ENCODE data around the gene TREX2. TPM values are rescaled to one million over a fixed set of nuclear protein-coding genes. Genes with fewer than 3 reads are reported as not detected.

Gene TREX2
- total and polyA plus RNA-seq, 5 experiments from 2014 or later = 0.30 to 5.5 (median 1.2) TPM

DNA sequence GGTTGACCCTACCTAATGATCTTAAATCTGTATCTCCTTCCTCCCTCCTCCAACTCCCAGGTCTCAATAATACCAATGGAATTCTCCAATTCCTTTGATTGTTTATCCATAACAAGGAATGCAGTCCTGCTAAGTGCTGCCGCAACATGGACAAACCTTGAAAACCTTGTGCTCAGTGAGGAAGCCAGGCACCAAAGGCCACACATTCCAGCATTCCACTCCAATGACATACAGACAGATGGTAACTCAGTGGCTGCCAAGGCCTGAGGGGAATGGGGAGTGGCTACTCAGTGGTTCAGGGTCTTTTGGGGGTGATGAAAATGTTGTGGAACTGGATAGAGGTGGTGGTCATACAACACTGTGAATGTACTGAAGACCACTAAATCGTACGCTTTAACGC lies 14.1 kb upstream of the TREX2 start:
- Mint-ChIP-seq H3K9me3 (no peaks in the 10 kb centered on the region), H3K4me1 (peaks cover 0 to 6% (median 3%) of the 10 kb centered on the region in 4 donors), H3K27me3 (no peaks in the 10 kb centered on the region), H3K36me3 (peaks cover 3 to 42% (median 5%) of the 10 kb centered on the region in 3 donors), H3K4me3 (no peak overlapping the region), H3K27ac (no peak overlapping the region)
- ATAC-seq = no peak
- no peak for DNase-seq
- POLR2A ChIA-PET = no interaction called here

DNA sequence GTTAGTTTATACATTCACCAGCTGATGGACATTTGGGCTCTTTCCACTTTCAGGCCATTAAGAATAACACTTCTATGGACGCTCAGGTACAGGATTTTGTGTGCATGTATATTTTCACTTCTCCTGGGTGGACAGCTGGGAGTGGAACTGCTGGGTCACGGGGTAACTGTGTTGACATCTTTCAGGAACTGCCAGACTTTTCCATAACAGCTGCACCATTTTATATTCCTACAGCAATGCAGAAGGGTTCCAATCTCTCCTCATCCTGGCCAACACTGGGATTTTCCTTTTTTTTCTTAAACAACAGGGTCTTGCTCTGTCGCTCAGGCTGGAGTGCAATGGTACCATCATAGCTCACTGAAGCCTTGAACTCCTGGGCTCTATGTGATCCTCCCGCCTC lies 12.6 kb upstream of the TREX2 start:
- DNase-seq = no peak
- POLR2A ChIA-PET = no interaction called here
- ATAC-seq = no peak
- peak overlapping the region in 1 of 10 donors; percentile 49 for H3K27ac Mint-ChIP-seq
- H3K27me3 Mint-ChIP-seq = no peaks in the 10 kb centered on the region
- H3K9me3 Mint-ChIP-seq = no peaks in the 10 kb centered on the region
- peaks cover 3 to 39% (median 5%) of the 10 kb centered on the region in 3 donors for H3K36me3 Mint-ChIP-seq
- peaks cover 0 to 2% (median under 1%) of the 10 kb centered on the region in 4 donors for H3K4me1 Mint-ChIP-seq
- no peak overlapping the region for H3K4me3 Mint-ChIP-seq

DNA sequence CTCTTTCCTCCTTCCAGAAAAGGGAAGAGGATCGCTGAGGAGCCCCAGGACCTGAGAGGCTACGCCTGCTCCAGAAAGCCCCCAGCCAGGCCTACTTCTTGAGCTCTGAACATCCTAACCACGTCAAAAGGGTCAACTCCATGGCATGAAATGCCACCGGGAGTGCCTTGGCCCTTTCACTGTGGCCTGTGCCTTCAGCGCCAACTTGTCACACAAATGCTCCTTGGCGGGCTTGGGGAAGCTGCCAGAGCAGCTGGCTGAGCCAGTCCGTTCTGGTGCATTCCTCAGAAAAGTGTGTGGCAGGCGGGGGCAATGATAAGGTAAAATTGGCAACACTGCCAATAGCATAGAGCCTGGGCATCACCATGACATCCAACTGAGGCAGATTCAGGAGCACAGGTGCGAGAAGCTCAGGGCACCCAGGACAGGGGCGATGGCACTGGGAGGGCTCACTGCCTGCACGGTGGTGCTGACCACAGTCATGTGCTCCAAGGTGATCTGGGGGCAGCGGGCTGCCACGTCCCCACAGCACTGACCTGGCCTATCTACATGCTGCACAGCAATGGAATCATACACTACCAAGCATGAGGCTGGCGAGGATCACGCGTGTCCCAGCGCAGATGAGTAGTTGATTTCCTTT lies 12.1 kb upstream of the TREX2 start:
- Mint-ChIP-seq H3K27me3 (no peaks in the 10 kb centered on the region), H3K9me3 (no peaks in the 10 kb centered on the region), H3K36me3 (peaks cover 3 to 41% (median 5%) of the 10 kb centered on the region in 3 donors), H3K27ac (no peak overlapping the region), H3K4me3 (no peak overlapping the region), H3K4me1 (peaks cover 0 to 2% (median under 1%) of the 10 kb centered on the region in 4 donors)
- POLR2A ChIA-PET = no interaction called here
- ATAC-seq = no peak
- DNase-seq = no peak

GRCh38 chrX:153457136-153457825 lies 11.4 kb upstream of the TREX2 start:
- Mint-ChIP-seq H3K4me3 (no peak overlapping the region), H3K36me3 (peaks cover 3 to 43% (median 5%) of the 10 kb centered on the region in 3 donors), H3K9me3 (no peaks in the 10 kb centered on the region), H3K4me1 (peaks cover 0 to 2% (median under 1%) of the 10 kb centered on the region in 4 donors), H3K27ac (no peak overlapping the region), H3K27me3 (no peaks in the 10 kb centered on the region)
- DNase-seq = no peak
- no peak for ATAC-seq
- POLR2A ChIA-PET = no interaction called here

GRCh38 chrX:153456704-153457103 lies 10.8 kb upstream of the TREX2 start:
- POLR2A ChIA-PET = no interaction called here
- Mint-ChIP-seq H3K9me3 (no peaks in the 10 kb centered on the region), H3K4me1 (peaks cover 0 to 2% (median under 1%) of the 10 kb centered on the region in 4 donors), H3K27me3 (no peaks in the 10 kb centered on the region), H3K27ac (no peak overlapping the region), H3K36me3 (peaks cover 3 to 39% (median 5%) of the 10 kb centered on the region in 3 donors), H3K4me3 (no peak overlapping the region)
- DNase-seq (no peak), ATAC-seq (no peak)

DNA sequence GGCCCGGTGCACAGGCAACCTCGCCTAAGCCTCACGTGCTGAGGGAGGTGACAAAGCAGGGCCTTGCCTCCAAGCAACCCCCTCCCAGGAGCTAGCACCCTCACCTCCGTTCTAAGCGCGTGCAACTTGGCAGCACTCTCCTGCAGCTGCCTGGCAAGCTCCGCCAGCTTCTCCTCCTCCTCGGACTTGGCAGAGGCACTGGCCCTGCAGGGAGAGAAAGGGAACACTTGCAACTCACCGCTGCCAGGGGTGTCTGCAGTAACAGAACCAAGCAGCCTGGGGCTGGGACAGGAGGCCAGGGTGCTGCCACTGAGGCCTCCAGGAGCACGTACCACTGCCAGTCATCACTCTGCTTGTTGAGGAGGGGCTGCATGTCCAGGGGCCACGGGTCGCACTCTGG lies 10.3 kb upstream of the TREX2 start:
- DNase-seq (no peak), ATAC-seq (no peak)
- Mint-ChIP-seq H3K9me3 (no peaks in the 10 kb centered on the region), H3K27me3 (no peaks in the 10 kb centered on the region), H3K4me3 (no peak overlapping the region), H3K4me1 (peaks cover 0 to 2% (median 0%) of the 10 kb centered on the region in 4 donors), H3K27ac (no peak overlapping the region), H3K36me3 (peaks cover 3 to 40% (median 5%) of the 10 kb centered on the region in 3 donors)
- POLR2A ChIA-PET = no interaction called here

GRCh38 chrX:153455571-153455970 lies 9.7 kb upstream of the TREX2 start:
- POLR2A ChIA-PET = no interaction called here
- Mint-ChIP-seq H3K9me3 (no peaks in the 10 kb centered on the region), H3K4me1 (no peaks in the 10 kb centered on the region), H3K4me3 (no peak overlapping the region), H3K27ac (no peak overlapping the region), H3K27me3 (no peaks in the 10 kb centered on the region), H3K36me3 (peaks cover 3 to 39% (median 5%) of the 10 kb centered on the region in 3 donors)
- DNase-seq = no peak
- no peak for ATAC-seq

GRCh38 chrX:153454901-153455550 lies 9.2 kb upstream of the TREX2 start:
- ATAC-seq (no peak), DNase-seq (no peak)
- Mint-ChIP-seq H3K9me3 (no peaks in the 10 kb centered on the region), H3K36me3 (peaks cover 3 to 41% (median 5%) of the 10 kb centered on the region in 3 donors), H3K27ac (no peak overlapping the region), H3K4me1 (no peaks in the 10 kb centered on the region), H3K27me3 (no peaks in the 10 kb centered on the region), H3K4me3 (no peak overlapping the region)
- POLR2A ChIA-PET = no interaction called here

DNA sequence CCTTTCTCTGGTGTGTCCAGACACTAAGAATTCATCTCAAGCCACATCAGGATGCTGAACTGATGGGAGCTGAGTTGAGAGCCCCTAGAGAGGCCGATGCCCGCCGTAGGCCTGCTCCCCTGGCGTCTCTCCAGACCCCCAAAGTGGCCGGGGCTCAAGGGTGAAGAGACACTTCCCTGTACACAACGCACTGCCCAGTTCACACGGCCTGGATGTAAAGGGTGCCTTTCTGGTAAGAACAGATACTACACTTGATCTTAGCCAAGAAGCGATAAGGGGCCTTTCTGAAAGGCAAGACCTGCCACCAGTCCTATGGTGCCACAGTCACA lies 5.1 kb upstream of the TREX2 start:
- Mint-ChIP-seq H3K36me3 (peaks cover 0 to 33% (median 0%) of the 10 kb centered on the region in 3 donors), H3K27me3 (no peaks in the 10 kb centered on the region), H3K4me1 (no peaks in the 10 kb centered on the region), H3K4me3 (no peak overlapping the region), H3K27ac (peak overlapping the region in 1 of 10 donors; percentile 25), H3K9me3 (no peaks in the 10 kb centered on the region)
- no peak for DNase-seq
- ATAC-seq = no peak
- POLR2A ChIA-PET = no interaction called here

DNA sequence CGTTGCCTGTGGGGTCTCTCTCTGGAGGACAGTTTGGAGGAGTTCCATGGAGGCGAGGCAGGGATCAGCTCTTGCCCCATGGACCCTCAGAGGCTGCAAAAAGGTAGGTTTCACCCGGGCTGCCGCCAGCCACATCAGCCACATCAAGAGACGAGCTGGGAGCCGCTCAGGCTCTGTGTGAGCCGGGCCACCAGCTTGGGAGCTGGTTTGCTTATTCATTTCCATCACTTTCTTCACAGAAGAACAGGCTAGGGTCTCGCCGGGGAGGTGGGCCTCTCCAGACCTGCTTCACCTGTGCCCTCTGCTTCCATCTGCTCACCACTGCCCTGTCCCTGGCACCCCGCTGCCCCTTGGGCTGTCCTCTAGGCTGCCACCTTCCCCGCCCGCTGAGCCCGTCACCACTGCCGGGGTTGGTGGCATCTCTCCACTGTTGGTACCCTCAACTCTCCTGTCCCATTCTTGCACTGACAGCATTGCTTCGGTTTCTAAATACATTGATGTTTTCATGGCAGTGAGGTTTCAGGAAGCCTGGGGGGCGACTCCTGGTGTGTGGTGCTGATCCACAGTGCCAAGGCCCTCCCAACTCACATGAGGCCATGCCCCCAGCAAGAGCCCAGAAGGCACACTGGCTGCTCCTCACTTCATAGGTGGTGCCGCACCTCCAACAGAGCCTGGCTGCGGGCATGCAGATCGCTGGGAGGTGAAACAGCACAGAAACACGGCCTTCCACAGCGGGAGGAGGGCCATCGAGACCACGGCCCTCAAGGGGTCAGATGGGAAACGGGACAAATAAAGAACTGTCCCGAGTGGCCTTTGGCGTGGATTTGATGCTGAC lies 4.5 kb upstream of the TREX2 start:
- POLR2A ChIA-PET = no interaction called here
- Mint-ChIP-seq H3K27ac (peak overlapping the region in 1 of 10 donors; percentile 29), H3K36me3 (peaks cover 0 to 33% (median 0%) of the 10 kb centered on the region in 3 donors), H3K27me3 (no peaks in the 10 kb centered on the region), H3K4me3 (no peak overlapping the region), H3K4me1 (no peaks in the 10 kb centered on the region), H3K9me3 (no peaks in the 10 kb centered on the region)
- ATAC-seq (no peak), DNase-seq (no peak)

GRCh38 chrX:153449368-153450113 lies 3.7 kb upstream of the TREX2 start:
- ATAC-seq (no peak), DNase-seq (no peak)
- no peaks in the 10 kb centered on the region for H3K4me1 Mint-ChIP-seq
- H3K27ac Mint-ChIP-seq = peak overlapping the region in 2 of 10 donors; percentile 21 to 63
- no peak overlapping the region for H3K4me3 Mint-ChIP-seq
- H3K27me3 Mint-ChIP-seq = no peaks in the 10 kb centered on the region
- H3K9me3 Mint-ChIP-seq = no peaks in the 10 kb centered on the region
- POLR2A ChIA-PET = no interaction called here
- peaks cover 0 to 33% (median 0%) of the 10 kb centered on the region in 3 donors for H3K36me3 Mint-ChIP-seq
